Endothelial cell of umbilical vein (primary cell): ENCODE results near the gene ABCA9. TPM values are rescaled to one million over a fixed set of nuclear protein-coding genes. Genes with fewer than 3 reads are reported as not detected.

Experiments
- BruUV-seq: library from RNA; stranded (reverse); fragments of 400-500 nt; replicated peaks from 2 replicates; lab custom pipeline; 2021; lab: Mats Ljungman, UMichigan
- CTCF ChIA-PET: fragments of 300-600, 350-600 bp; sonication (Branson Sonifier 250); formaldehyde crosslinking; loops from one replicate; lab custom pipeline; 2021; ENCODE audit warnings: antibody characterized with exemption, inconsistent platforms; lab: Charles Lee
- POLR2A ChIA-PET: fragments of 300-600, 350-600 bp; sonication (Branson Sonifier 250); formaldehyde crosslinking; loops from one replicate; lab custom pipeline; 2021; ENCODE audit warnings: antibody characterized with exemption, inconsistent platforms; lab: Charles Lee
- DNase-seq: peaks from one replicate; pipeline ENCODE4 v3.0.0-alpha.2; 2011; ENCODE audit warnings: low read depth, low spot score
- FAIRE-seq: peaks from 2 replicates; lab custom pipeline; 2011; peaks lifted over from hg19 to GRCh38; lab: Jason Lieb, UNC
- H2AFZ ChIP-seq: 2 replicates; pipeline ENCODE4 v1.6.0; 2012; ENCODE audit warnings: low read depth, low read length, control low read depth, inconsistent platforms
- H3K27ac ChIP-seq: 2 replicates; pipeline ENCODE4 v1.5.1; 2011; ENCODE audit warnings: low read depth, mild to moderate bottlenecking, control low read depth, low read length, moderate library complexity; ENCODE audit not compliant: insufficient read depth
- H3K27me3 ChIP-seq, 2 experiments: 2 replicates each; pipeline versions ENCODE4 v1.6.0 to v1.6.1; 2011; ENCODE audit warnings: low read length in 2 of 2, mixed read lengths in 1 of 2; ENCODE audit not compliant: control insufficient read depth in 2 of 2, insufficient read depth in 2 of 2
- H3K36me3 ChIP-seq, 2 experiments: 2 replicates in 1 of 2; 3 replicates in 1 of 2; pipeline ENCODE4 v1.5.1; 2011; ENCODE audit warnings: low read length in 2 of 2, mild to moderate bottlenecking in 1 of 2, moderate library complexity in 1 of 2; ENCODE audit not compliant: control insufficient read depth in 2 of 2, insufficient read depth in 2 of 2; ENCODE audit errors: extremely low read depth in 1 of 2
- H3K4me1 ChIP-seq: 3 replicates; pipeline ENCODE4 v1.5.1; 2011; ENCODE audit warnings: mild to moderate bottlenecking, low read length; ENCODE audit not compliant: control insufficient read depth, insufficient read depth; ENCODE audit errors: extremely low read depth
- H3K4me2 ChIP-seq: 2 replicates; pipeline ENCODE4 v1.6.1; 2011; ENCODE audit warnings: low read length, control low read depth, mixed read lengths; ENCODE audit not compliant: insufficient read depth
- H3K4me3 ChIP-seq, 3 experiments: fragments of 200-600 bp in 1 of 3; sonication (generic), shearing (Covaris generic) in 1 of 3; replicated peaks in 1 of 3; 2 replicates each; pipeline ENCODE4 v1.5.1; 2011 to 2016; ENCODE audit warnings: control low read depth in 3 of 3, low read length in 3 of 3, mild to moderate bottlenecking in 2 of 3, inconsistent platforms in 1 of 3, low read depth in 1 of 3, moderate library complexity in 1 of 3; ENCODE audit not compliant: insufficient read depth in 1 of 3
- H3K79me2 ChIP-seq: 2 replicates; pipeline ENCODE4 v1.6.0; 2012; ENCODE audit warnings: low read length, inconsistent platforms; ENCODE audit not compliant: control insufficient read depth, insufficient read depth
- H3K9ac ChIP-seq: replicated peaks from 2 replicates; pipeline ENCODE3; 2011; ENCODE audit warnings: low read length, control low read depth; ENCODE audit not compliant: insufficient read depth; ENCODE audit errors: extremely low read depth
- H3K9me1 ChIP-seq: replicated peaks from 3 replicates; pipeline ENCODE4 v1.6.0; 2011; ENCODE audit warnings: mild to moderate bottlenecking, low read length; ENCODE audit not compliant: control insufficient read depth, insufficient read depth; ENCODE audit errors: extremely low read depth
- H3K9me3 ChIP-seq: replicated peaks from 2 replicates; pipeline ENCODE4 v1.5.1; 2012; ENCODE audit warnings: low read length, inconsistent platforms; ENCODE audit not compliant: control insufficient read depth, insufficient read depth
- H4K20me1 ChIP-seq: replicated peaks from 2 replicates; pipeline ENCODE3; 2011; ENCODE audit warnings: mild to moderate bottlenecking, low read length; ENCODE audit not compliant: control insufficient read depth, insufficient read depth; ENCODE audit errors: extremely low read depth
- CTCF ChIP-seq, 2 donors: IDR thresholded peaks; 1 replicate in 1 of 2; 2 replicates in 1 of 2; pipeline ENCODE4 v1.5.1; 2011; ENCODE audit warnings: low read length in 2 of 2, mild to moderate bottlenecking in 2 of 2, moderate library complexity in 2 of 2, control low read depth in 1 of 2, inconsistent platforms in 1 of 2, low read depth in 1 of 2; ENCODE audit not compliant: insufficient read depth in 1 of 2; ENCODE audit errors: extremely low read depth in 1 of 2
- EZH2 ChIP-seq: IDR thresholded peaks from 2 replicates; pipeline ENCODE4 v1.6.1; 2012; ENCODE audit warnings: borderline replicate concordance, low read depth, mild to moderate bottlenecking, moderate library complexity, low read length, inconsistent platforms; ENCODE audit not compliant: severe bottlenecking
- FOS ChIP-seq: IDR thresholded peaks from 2 replicates; pipeline ENCODE4 v1.6.1; 2011; ENCODE audit warnings: mild to moderate bottlenecking, low read length, moderate library complexity, borderline replicate concordance; ENCODE audit not compliant: insufficient read depth
- GATA2 ChIP-seq: IDR thresholded peaks from 2 replicates; pipeline ENCODE4 v1.7.0; 2011; ENCODE audit warnings: low read depth, mild to moderate bottlenecking, moderate library complexity, mixed read lengths, low read length; ENCODE audit not compliant: insufficient read length, insufficient read depth
- JUN ChIP-seq: IDR thresholded peaks from 2 replicates; pipeline ENCODE4 v1.6.1; 2011; ENCODE audit warnings: borderline replicate concordance, low read depth; ENCODE audit not compliant: insufficient read length, insufficient read depth
- MAX ChIP-seq: IDR thresholded peaks from 2 replicates; pipeline ENCODE4 v1.6.1; 2011; ENCODE audit not compliant: insufficient read depth, insufficient read length
- MYC ChIP-seq: IDR thresholded peaks from one replicate; pipeline ENCODE4 v1.6.1; 2011; ENCODE audit warnings: mild to moderate bottlenecking, low read depth, low read length
- POLR2A ChIP-seq: IDR thresholded peaks from 2 replicates; pipeline ENCODE4 v1.6.1; 2012; ENCODE audit warnings: low read depth, mild to moderate bottlenecking, control low read depth, low read length
- POLR2AphosphoS5 ChIP-seq: IDR thresholded peaks from 2 replicates; pipeline ENCODE4 v1.6.1; 2012; ENCODE audit warnings: low read depth, mild to moderate bottlenecking, control low read depth, low read length, moderate library complexity; ENCODE audit not compliant: insufficient read depth
- dilution Hi-C: fragments of 300-500 bp; cut with MboI; formaldehyde crosslinking; loops from one replicate; pipeline ENCODE4 v1.15.0; 2019; ENCODE audit warnings: low sequenced_read_pairs; ENCODE audit not compliant: extremely low pct_ligation_motif_present
- intact Hi-C: fragments of 100-400 bp; cut with micrococcal nuclease; formaldehyde crosslinking; loops from one replicate; pipeline ENCODE4 v1.10.0; 2022
- polyA plus RNA-seq, 4 experiments: library from polyadenylated mRNA; depleted of rRNA in 3 of 4; stranded (reverse) in 3 of 4; unstranded in 1 of 4; fragments of >200 nt; gene quantifications; 2 replicates each; pipeline versions ENCODE4 v1.2.1 to v1.2.3, GENCODE V29; 2011 to 2012; ENCODE audit warnings: missing spikeins in 1 of 4
- total RNA-seq: library from RNA; stranded (reverse); gene quantifications from 2 replicates; pipeline ENCODE4 v1.2.3, GENCODE V29; 2021

ABCA9 gene
- total and polyA plus RNA-seq, 2 donors (not counting 3 experiments of a cell fraction or from before 2014, with no cell fraction given): 2.7 to 7.7 TPM

GRCh38 chr17:69030169-69030568, 30.6 kb downstream of the ABCA9 start:
- Histone ChIP-seq H3K36me3 (no peaks in the 10 kb centered on the region), H3K79me2 (no peaks in the 10 kb centered on the region), H3K4me2 (no peak overlapping the region), H3K4me1 (peaks cover 3% of the 10 kb centered on the region), H3K27me3 (no peaks in the 10 kb centered on the region), H2AFZ (no peak overlapping the region), H3K9me3 (no peaks in the 10 kb centered on the region), H3K27ac (no peak overlapping the region), H3K9me1 (no peaks in the 10 kb centered on the region), H3K9ac (no peak overlapping the region), H4K20me1 (no peaks in the 10 kb centered on the region), H3K4me3 (no peak overlapping the region)
- POLR2A ChIA-PET: no interaction called here
- no peak for TF ChIP-seq POLR2A
- no peak for TF ChIP-seq MAX
- no peak for DNase-seq
- intact Hi-C loops (no loop called here), dilution Hi-C loops (no loop called here)
- FAIRE-seq: no peak
- CTCF ChIA-PET: interaction anchor here (1.1 to 1.9 kb wide), 2 partner anchors 11 to 258 kb away, joined by 3 to 5 read pairs; no protein-coding TSS in a partner anchor
- BruUV-seq: no TSS peak

DNA sequence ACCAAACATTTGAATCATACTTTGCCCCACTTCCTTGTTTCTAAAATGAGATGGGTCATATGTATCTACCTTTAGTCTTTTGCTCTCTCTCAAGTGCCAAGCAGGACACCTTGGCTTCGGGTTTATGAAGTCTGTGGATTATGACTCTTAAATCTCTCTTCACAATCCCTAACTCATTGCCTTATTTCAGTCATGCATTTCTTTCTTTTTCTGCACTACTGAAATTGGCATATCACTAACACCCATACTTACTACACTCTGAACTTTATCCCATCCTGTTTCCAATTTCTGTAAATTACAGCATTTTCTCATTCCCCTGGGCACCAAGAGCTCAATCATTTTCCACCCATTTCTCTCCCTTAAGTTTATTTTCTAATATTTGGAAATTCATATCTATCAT, 42.0 kb downstream of the ABCA9 start:
- no peak overlapping the region for H3K4me3 ChIP-seq
- H3K4me1 ChIP-seq: peaks cover 4% of the 10 kb centered on the region
- no peak overlapping the region for H3K4me2 ChIP-seq
- no peaks in the 10 kb centered on the region for H3K27me3 ChIP-seq
- H3K36me3 ChIP-seq: no peaks in the 10 kb centered on the region
- dilution Hi-C loops: no loop called here
- intact Hi-C loops: no loop called here
- no TSS peak for BruUV-seq
- H3K27ac ChIP-seq: no peak overlapping the region
- ChIA-PET POLR2A (no interaction called here), CTCF (interaction anchor here (1.0 kb wide), 1 partner anchor 12 kb away, joined by 5 read pairs; no protein-coding TSS in a partner anchor)
- no peaks in the 10 kb centered on the region for H3K9me1 ChIP-seq
- H3K79me2 ChIP-seq: no peaks in the 10 kb centered on the region
- no peak for FAIRE-seq
- TF ChIP-seq JUN: no peak
- no peak for TF ChIP-seq FOS
- no peak for TF ChIP-seq CTCF (IDR thresholded peaks at IDR 0.05; ENCODE audit: extremely low read depth in 1 of 2, insufficient read depth in 1 of 2, low read depth in 1 of 2, low read length in 2 of 2)
- no peak for TF ChIP-seq GATA2
- TF ChIP-seq MYC: no peak
- no peak for TF ChIP-seq POLR2A
- TF ChIP-seq MAX: no peak
- TF ChIP-seq EZH2: no peak
- TF ChIP-seq POLR2AphosphoS5: no peak
- peak overlapping the region; percentile 2 for H2AFZ ChIP-seq
- no peak overlapping the region for H3K9ac ChIP-seq
- no peaks in the 10 kb centered on the region for H3K9me3 ChIP-seq
- H4K20me1 ChIP-seq: no peaks in the 10 kb centered on the region
- DNase-seq: no peak
